ENCODE measurements around the gene E4F1. TPM values are rescaled to one million over a fixed set of nuclear protein-coding genes. Genes with fewer than 3 reads are reported as not detected.
"Not testable (repeated sequence)": the region's sequence is repeated elsewhere in the genome, so short reads cannot be mapped to it uniquely, and the experiment has no call there.

The E4F1 gene
- total RNA-seq, 1 donor from 2014 or later: 10.7 TPM

DNA sequence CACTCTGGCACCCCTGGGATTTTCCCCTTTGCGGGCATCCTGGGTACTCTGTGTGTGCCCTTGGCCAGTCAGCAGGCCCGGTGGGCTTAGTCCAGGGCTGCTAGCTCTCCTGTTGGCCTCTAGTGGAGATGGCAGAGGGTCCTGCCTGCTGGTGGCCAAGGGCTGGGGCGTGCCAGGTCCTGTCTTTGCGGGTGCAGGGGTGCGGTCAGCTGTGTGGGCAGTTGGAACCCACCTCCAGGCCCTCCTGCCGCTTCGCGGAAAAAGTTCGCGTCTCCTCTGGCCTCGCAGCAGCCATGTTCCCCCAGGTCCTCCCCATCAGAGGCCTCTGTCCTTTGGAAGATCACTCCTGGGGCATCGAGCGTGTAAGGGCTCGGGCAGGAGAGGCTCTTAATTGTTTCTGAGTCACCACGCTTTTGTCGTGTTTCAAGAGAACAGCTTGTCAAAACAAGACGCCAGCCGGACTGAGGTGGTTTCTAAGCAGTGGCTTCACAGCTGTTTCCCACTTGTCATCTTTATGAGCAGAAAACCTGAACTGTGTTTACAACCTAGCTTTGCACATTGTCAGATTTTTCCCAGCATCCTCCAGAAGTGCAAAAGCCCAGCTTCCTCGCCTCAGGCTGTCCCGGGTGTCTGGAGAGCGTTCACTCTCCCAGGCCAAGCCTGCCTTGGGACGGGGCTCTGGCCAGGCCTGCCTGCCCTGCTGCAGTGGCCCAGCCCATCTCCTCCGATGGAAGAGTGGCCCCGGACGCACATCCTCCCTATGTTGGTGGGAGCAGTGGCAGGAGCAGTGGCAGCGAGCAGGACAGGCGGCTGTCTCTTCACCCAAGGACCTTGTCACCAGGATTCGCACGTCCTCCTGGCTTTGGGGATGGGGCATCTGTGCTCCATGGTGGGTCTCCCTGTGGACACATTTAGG, 7.9 kb downstream of the E4F1 start:
- peak; percentile 48 for ATAC-seq

DNA sequence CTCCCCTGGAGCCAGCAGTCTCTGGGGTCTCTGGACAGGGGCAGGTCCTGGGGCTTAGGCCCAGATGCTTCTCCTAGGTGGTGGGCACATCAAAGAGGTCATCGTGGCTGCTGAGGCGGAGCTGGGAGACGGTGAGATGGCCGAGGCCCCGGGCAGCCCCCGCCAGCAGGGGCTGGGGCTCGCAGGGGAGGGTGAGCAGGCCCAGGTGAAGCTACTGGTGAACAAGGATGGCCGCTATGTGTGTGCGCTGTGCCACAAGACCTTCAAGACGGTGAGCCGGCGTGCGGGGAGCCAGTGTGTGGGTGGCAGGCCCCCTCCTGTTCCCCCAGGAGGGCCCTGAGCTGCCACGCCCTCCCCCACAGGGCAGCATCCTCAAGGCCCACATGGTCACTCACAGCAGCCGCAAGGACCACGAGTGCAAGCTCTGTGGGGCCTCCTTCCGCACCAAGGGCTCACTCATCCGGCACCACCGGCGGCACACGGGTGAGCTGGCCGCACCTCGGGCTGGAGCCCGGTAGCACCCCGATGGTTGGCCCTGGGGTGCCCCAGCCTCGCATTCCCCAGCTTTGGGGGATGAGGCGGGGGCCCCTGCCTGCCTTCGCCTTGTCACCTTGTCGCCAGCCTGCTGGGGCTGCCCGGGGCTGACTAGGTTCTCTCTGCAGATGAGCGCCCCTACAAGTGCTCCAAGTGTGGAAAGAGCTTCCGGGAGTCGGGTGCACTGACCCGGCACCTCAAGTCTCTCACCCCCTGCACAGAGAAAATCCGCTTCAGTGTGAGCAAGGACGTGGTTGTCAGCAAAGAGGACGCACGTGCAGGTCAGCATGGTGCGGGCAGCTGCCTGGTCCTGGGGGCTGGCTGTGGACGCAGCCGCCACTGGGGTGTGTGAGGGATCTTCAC, 9.0 kb downstream of the E4F1 start:
- ATAC-seq: no peak

DNA sequence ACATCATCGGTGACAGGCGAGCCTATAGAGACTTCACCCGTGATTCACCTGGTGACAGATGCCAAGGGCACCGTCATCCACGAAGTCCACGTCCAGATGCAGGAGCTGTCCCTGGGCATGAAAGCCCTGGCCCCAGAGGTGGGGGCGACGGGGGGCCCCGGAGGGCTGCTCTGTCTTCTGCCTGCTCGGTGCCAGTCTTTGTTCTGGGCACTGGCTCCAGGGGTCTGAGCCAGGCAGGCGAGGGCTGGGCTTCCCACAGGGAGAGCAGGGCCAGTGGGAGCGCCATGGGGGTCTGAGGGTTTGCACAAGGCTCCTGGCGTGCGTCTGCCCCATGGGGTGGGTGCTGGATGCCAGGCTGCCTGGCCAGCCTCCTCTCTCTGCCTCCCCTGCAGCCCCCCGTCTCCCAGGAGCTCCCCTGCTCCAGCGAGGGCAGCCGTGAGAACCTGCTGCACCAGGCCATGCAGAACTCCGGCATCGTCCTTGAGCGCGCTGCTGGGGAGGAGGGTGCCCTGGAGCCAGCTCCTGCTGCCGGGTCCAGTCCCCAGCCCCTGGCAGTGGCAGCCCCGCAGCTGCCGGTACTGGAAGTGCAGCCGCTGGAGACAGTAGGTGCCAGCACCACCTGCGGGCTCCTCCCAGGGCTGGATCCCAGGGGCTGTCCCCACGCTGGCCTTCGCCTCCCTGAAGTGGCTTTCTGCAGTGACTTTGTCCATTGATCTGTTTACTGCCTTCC, 9.8 kb downstream of the E4F1 start:
- no peak for ATAC-seq

DNA sequence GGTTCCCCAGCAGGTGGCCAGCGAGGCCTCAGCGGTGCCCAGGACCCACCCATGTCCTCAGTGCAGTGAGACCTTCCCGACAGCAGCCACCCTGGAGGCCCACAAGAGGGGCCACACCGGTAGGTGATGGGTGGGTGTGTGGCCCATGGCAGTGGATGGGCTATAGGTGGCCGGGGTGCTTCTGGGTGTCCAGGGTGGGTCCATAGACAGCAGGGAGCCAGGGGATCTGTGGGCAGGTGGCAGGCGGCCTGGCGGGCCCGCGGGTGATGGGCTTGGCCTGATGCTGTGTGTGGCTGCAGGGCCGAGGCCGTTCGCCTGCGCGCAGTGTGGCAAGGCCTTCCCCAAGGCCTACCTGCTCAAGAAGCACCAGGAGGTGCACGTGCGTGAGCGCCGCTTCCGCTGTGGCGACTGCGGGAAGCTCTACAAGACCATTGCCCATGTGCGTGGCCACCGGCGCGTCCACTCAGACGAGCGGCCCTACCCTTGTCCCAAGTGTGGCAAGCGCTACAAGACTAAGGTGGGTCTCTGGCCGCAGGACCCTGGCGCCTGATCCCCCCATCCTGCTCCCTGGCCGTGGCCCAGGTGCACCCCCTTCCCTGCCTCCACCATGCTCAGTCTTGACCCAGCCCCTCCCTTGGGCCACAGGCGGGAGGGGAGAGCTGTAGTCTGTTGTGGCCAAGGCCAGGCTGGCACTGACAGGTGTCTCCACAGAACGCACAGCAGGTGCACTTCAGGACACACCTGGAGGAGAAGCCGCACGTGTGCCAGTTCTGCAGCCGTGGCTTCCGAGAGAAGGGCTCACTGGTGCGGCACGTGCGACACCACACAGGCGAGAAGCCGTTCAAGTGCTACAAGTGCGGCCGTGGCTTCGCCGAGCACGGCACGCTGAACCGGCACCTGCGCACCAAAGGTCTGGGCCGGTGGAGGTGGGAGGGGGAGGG, 10.8 kb downstream of the E4F1 start:
- ATAC-seq: no peak

DNA sequence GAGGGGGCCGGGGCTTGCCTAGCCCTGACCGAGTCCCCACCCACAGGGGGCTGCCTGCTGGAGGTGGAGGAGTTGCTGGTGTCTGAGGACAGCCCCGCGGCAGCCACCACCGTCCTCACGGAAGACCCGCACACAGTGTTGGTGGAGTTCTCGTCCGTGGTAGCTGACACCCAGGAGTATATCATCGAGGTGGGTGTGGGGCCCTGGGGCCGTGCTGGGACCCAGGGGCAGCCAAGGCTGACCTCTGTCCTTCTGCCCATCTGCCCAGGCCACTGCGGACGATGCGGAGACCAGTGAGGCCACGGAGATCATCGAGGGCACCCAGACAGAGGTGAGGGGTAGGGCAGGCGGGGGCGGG, 11.4 kb downstream of the E4F1 start:
- no peak for ATAC-seq

DNA sequence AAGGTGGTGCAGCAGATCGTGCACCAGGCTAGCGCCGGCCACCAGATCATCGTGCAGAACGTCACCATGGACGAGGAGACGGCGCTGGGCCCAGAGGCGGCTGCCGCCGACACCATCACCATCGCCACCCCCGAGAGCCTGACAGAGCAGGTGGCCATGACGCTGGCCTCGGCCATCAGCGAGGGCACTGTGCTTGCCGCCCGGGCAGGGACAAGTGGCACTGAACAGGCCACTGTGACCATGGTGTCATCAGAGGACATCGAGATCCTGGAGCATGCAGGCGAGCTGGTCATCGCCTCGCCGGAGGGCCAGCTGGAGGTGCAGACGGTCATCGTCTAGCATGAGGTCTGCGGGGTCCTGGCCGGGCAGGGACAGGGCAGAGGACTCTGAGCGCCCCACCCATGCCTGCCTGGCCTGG, 11.9 kb downstream of the E4F1 start:
- ATAC-seq: no peak

DNA sequence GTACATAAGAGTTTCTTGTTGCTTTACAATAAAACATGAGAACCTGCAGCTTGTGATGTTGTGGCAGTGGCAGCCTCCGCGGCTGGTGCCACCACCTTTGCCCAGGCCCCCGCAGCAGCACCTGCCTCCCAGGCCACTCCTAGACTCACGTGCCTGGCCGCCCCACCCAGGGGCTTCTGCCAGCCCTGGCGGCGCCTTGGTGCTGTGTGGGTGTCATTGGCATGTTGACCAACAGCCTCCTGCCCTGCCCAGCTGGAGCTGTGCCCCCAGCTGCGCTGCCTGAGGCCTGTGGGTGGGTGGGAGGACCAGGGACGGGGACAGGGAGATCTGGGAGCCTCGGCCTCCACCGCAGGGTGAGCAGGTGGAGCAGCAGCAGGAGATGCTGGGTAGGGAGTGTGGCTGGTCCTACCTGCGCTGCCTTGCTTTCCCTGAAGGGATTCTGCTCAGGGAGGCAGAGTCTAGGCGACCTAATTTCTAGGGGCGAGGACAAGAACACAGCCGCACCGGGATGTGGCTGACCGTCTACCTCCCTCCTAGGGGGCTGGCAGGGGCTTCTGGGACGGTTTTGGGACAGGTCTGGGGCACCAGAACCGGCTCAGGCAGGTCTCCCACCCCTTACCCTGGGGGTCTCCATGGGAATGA, 12.4 kb downstream of the E4F1 start:
- no peak for ATAC-seq

DNA sequence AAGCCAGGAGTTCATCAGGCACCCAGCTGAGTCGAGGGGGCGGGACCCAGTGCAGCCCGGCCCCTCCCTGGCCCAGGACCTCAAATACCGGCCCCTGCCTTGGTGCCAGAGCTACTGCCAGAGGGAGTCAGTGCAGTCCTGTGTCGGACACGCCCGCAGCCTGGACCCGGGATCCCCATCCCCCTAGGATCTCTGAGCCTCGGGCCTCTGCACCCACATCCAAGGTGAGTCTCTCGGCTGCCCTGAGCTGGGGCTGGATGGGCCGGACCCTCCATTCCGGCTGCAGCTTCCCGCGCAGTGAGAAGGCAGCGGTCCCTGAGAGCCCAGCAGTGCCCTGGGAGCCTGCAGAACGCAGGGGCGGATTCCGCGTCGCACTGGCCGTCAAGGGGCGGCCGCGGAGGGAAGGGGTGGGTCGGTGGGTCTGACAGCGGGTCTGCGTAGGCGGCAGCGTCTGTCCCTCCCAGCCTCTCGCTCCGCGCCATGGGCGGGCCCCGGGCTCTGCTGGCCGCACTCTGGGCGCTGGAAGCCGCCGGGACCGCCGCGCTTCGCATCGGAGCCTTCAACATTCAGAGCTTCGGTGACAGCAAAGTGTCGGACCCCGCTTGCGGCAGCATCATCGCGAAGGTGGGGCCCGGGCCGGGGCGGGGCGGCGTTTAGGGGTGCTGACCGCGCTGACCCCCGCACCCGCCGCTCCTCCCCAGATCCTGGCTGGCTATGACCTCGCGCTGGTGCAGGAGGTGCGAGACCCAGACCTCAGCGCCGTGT, 13.1 kb downstream of the E4F1 start, which contains the start of gene DNASE1L2:
DNASE1L2 (plus strand) TSS at position 108 of the 765 bp plus-strand sequence; CDS start at position 481, 373 bp downstream.
- ATAC-seq: peak; percentile 18

DNA sequence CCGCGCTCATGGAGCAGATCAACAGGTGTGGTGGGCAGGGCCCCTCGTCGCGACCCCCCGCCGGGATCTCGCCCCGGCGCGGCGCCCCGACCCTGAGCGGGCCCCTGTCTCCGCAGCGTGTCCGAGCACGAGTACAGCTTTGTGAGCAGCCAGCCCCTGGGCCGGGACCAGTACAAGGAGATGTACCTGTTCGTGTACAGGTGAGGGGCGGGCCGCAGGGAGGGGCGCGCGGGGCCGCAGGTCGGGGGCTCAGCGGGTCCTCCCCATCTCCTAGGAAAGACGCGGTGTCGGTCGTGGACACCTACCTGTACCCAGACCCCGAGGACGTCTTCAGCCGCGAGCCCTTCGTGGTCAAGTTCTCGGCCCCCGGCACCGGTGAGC, 13.7 kb downstream of the E4F1 start:
- ATAC-seq: peak; percentile 3

DNA sequence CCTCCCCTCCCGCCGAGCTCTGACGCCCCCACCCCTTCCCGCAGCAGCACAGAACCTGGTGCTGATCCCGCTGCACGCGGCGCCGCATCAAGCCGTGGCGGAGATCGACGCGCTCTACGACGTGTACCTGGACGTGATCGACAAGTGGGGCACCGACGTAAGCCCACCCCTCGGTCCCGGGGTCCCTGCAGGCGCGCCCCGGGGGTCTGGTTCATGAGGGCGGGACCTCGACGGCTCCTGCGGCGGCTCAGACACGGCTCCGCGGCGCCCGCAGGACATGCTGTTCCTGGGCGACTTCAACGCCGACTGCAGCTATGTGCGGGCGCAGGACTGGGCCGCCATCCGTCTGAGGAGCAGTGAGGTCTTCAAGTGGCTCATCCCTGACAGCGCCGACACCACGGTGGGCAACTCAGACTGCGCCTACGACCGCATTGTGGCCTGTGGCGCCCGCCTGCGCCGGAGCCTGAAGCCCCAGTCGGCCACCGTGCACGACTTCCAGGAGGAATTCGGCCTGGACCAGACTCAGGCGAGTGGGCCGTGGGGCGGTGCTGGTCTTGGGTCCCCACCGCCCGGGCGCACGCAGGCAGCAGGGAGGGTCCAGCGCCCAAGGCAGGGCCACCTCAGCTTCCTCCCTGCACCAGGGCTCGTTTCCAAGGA, 14.2 kb downstream of the E4F1 start:
- peak; percentile 7 for ATAC-seq

DNA sequence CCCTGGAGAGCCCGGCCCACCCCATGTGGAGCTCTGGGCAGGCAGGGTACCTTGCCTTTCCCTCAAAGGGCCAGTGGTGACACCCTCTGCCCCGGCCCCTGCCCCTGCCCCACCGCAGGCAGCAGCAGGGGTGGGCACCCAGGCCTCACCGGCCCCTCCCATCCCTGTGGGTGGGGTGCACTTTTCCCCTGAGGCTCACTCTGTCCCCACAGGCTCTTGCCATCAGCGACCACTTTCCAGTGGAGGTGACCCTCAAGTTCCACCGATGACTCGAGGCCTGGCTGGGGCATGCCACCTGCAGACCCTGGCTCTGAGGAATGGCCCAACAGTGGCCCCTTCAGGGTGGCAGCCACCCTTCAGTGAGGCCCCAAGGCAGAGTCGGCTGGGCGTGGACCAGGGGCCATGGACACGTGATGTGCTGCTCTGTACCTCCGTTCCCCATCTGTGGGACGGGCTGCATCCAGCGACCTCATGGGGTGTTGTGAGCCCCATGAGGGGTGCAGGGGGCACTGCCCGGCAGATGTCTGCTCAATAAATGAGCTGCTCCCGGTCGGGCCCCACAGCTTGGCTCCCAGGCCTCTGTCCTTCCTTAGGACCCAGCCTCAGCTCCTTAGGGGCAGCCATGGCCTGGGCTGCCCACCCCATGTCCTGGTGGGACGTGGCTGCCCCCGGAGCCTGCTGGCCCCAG, 14.9 kb downstream of the E4F1 start:
- peak; percentile 17 for ATAC-seq

DNA sequence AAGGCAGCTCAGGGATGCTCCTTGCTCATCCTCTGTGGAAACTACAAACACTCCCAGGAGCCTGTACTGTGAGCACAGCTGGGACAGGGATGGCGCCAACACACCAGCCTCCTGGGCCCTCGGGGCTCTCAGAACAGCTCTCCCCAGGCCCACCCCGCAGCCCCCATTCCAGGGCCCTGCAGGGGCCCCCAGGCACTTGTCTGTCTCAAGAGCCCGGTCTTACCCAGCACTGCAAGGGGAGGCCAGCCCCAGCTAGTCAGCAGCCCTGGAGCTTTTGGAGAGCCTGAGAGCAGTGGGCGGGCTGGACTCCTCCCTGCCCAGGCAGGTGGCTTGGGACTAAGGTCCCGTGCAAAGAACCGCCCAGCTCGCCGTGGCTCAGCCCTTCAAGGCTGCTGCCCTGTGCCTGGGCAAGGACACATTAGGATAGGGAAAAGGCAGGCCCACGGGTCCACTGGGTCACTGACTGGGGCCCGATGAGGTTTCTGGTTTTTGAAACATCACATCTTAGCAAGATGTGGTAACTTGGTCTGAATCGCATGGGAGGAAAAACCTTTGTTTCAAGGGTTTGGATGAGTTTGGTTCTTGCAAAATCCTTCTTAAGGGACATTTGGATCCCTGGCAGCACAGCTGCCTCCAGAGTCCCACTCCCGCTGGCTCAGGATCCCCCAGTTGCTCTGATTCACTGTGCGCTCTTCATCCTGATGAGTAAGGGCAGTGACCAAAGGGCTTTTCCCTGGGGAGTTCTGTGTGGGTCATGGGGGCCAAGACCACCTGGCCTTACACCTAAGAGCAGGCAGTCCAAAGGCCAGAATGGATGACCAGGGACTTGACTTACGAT, 15.7 kb downstream of the E4F1 start:
- peak; percentile 32 for ATAC-seq

DNA sequence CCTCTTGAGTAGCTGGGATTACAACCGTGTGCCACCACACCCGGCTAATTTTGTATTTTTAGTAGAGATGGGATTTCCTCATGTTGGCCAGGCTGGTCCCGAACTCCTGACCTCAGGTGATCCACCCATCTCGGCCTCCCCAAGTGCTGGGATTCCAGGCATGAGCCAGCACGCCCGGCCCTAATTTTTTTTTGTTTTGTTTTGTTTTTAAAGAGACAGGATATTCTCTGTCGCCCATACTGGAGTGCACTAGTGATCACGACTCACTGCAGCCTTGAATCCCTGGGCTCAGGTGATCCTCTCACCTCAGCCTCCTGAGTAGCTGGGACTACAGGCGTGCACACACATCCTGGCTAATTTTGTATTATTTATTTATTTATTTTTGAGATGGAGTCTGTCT, 16.9 kb downstream of the E4F1 start:
- ATAC-seq: not testable (repeated sequence)

DNA sequence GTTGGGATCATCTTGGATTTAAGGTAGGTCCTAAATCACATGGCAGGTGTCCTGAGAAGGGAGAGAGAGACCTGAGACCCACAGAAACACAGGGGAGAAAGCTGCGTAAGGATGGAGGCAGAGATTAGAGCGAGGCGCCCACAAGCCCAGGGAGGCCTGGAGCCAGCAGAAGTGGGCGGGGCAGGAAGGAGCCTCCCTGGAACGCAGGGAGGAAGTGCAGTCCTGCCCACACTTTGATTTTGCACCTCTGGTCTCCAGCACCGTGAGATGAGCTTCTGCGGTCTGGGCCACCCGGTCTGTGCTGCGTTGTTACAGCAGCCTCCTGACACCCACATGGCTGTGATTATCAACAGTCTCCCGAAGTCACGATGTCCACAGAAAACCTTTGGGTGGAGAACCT, 19.2 kb downstream of the E4F1 start:
- ATAC-seq: no peak

DNA sequence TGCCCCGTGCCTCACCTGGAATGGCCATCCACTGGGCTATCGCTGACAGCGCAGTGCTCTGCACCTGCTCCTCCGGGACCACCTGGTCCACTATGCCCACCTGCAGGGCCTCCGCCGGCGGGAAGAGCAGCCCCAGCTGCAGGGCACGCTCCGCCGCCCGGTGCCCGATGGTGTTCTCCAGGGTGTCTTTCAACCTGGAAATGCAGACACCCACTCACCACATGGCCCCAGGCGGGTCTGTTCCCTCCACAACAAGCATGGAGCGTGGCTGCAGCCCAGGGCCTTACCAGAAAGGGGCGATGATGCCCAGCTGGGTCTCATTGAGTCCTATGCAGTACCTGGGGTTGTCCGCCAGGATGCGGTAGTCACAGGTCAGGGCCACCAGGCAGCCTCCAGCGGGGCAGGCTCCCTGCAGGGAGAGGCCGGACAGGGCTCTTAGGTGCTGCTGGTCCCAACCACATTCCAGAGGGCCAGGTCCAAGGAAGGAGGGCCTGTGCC, 19.7 kb downstream of the E4F1 start:
- ATAC-seq: no peak

DNA sequence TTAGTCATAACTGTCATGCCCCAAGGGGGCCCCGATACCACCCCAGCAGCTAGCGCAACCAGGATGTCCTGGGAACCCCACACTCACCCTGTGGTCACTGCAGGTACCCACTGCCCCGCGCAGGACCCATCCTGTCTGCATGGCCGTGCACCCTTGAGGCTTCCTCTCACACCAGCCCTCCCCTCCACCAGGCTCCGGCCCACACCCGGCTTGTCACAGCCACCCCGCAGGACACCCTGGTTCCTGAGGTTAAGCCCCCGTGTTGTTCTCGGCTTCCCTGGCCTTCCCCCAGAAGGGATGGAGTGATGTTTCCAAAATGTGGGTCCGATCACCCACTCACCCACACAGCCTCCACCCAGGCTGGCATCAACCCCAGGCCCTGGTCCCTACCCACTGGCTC, 20.4 kb downstream of the E4F1 start:
- ATAC-seq: peak; percentile 5

DNA sequence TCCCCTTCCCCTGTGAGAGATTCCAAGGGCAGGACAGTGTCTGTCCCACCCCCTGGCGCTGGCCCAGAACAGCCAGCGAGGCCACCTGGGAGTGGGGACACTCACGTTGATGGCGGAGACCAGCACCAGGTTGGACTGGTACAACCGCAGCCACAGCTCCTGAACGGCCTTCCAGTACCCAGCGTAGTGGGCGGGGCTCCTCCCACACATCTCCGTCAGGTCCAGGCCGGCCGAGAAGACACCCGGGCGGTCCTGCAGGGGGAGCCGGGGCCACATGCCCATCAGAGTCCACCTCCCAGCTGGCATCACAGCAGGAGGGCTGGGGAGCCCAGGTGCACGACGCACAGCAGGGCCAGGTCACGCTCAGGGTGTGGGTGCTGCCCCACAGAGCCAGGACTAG, 20.9 kb downstream of the E4F1 start:
- peak; percentile 31 for ATAC-seq

Measured in esophagus mucosa (tissue), 1 donor.